ENCODE data around the gene TMEM135. TPM values are rescaled to one million over a fixed set of nuclear protein-coding genes. Genes with fewer than 3 reads are reported as not detected.

The TMEM135 gene
- total RNA-seq, 2 experiments from 2014 or later = 24.7 to 30.0 TPM

DNA sequence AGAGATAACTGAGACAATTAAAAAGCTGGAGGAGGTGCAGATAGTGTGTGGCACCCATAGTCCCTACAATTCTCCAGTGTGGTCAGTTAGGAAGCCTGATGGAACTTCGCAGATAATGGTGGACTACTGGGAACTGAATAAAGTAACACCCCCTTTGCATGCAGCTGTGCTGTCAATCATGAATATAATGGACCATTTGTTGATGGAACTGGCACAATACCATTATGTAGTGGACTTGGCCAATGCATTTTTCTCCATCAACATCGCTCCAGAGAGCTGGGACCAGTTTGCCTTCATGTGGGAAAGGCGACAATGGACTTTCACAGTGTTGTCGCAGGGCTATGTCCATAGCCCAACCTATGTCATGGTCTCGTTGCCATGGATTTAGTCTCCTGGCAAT is 324.2 kb downstream of the TMEM135 start:
- no peak for TF ChIP-seq CTCF (IDR thresholded peaks at IDR 0.05)
- CTCF ChIA-PET = interaction anchor here (1.2 to 1.4 kb wide), 2 partner anchors 9 to 10 kb away, joined by 3 read pairs; no protein-coding TSS in a partner anchor

DNA sequence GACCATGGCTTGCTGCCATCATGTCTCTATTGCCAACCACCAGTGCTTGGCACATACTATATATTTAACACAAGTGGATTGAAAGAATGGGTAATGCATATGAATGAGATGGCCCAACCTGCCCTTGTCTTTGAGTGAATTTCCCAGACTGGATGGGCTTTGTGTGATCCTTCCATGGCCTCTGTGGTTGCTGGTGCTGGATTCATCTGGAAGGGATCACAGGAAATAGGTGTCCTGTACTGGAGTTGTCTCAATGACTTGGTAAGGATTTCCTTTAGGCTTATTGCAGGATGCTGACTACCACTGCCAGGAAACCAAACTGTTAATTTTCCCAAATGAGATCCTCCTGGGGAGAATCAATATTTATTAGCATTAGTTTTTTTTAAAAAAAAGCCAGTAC is 328.6 kb downstream of the TMEM135 start:
- ATAC-seq (no peak), DNase-seq (no peak)
- Mint-ChIP-seq H3K36me3 (ENCODE audit: low read depth) (no peaks in the 10 kb centered on the region), H3K27ac (no peak overlapping the region), H3K4me1 (ENCODE audit: low read depth) (no peaks in the 10 kb centered on the region), H3K27me3 (peaks cover 2% of the 10 kb centered on the region), H3K9me3 (no peaks in the 10 kb centered on the region), H3K4me3 (no peak overlapping the region)
- ChIA-PET POLR2A (no interaction called here), CTCF (interaction anchor here (1.8 to 2.3 kb wide), 3 partner anchors 13 to 55 kb away, joined by 6 to 9 read pairs (median 6); no protein-coding TSS in a partner anchor)
- TF ChIP-seq CTCF (IDR thresholded peaks at IDR 0.05) = no peak
- intact Hi-C loops (cut with micrococcal nuclease) = no loop called here

More for the DNA sequence above, 324.2 kb downstream of the TMEM135 start:
- Mint-ChIP-seq H3K4me1 (ENCODE audit: low read depth) (no peaks in the 10 kb centered on the region), H3K27me3 (no peaks in the 10 kb centered on the region), H3K4me3 (no peak overlapping the region), H3K36me3 (ENCODE audit: low read depth) (no peaks in the 10 kb centered on the region), H3K9me3 (no peaks in the 10 kb centered on the region), H3K27ac (no peak overlapping the region)
- ATAC-seq (no peak), DNase-seq (no peak)
- intact Hi-C loops (cut with micrococcal nuclease) = no loop called here
- POLR2A ChIA-PET = no interaction called here

DNA sequence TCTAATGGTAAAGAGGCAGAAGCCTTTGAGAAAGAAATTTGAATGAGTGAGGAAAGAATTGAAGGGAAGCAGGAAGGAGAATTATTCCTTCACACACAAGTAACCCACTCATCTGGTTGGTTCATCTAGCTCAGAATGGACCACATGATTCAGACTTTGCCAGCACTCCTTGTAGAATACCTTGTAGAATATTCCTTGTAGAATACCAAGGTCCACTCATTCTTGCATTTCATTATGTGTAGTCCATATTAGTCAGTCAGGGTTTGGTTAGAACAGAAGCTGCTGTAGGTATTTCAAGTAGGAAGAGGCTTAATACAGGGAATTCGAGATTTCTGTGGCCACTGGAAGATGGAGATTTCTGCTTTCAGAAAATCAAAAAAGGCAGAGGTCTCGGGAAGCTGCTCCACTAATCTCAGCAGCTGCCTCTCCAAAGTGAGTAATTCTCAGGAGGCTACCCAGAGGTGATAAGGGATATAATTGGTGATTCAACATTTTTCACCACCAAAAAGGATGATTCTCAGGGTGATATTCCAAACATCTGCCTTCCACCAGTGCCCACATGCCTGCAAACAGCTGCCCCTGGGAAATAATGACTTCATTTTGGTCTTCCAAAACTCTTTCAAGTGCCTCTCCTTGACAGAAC is 329.1 kb downstream of the TMEM135 start:
- CTCF ChIA-PET = interaction anchor here (1.8 to 2.3 kb wide), 3 partner anchors 14 to 55 kb away, joined by 6 to 9 read pairs (median 6); no protein-coding TSS in a partner anchor
- Mint-ChIP-seq H3K27ac (no peak overlapping the region), H3K36me3 (ENCODE audit: low read depth) (no peaks in the 10 kb centered on the region), H3K4me3 (no peak overlapping the region), H3K9me3 (no peaks in the 10 kb centered on the region), H3K27me3 (peaks cover 2% of the 10 kb centered on the region), H3K4me1 (ENCODE audit: low read depth) (no peaks in the 10 kb centered on the region)
- no peak for TF ChIP-seq CTCF (IDR thresholded peaks at IDR 0.05)
- ATAC-seq (no peak), DNase-seq (no peak)
- POLR2A ChIA-PET = no interaction called here
- intact Hi-C loops (cut with micrococcal nuclease) = no loop called here

- ATAC-seq = no peak
- H3K27me3 Mint-ChIP-seq = peaks cover 2% of the 10 kb centered on the region
- H3K9me3 Mint-ChIP-seq = no peaks in the 10 kb centered on the region
- TF ChIP-seq CTCF (IDR thresholded peaks at IDR 0.05) = no peak
- intact Hi-C loops (cut with micrococcal nuclease) = no loop called here
- DNase-seq = no peak
- H3K27ac Mint-ChIP-seq = no peak overlapping the region
- no peaks in the 10 kb centered on the region for H3K36me3 Mint-ChIP-seq (ENCODE audit: low read depth)
- CTCF ChIA-PET = interaction anchor here (1.0 to 1.8 kb wide), 2 partner anchors 9 to 53 kb away, joined by 3 to 5 read pairs; no protein-coding TSS in a partner anchor
- H3K4me3 Mint-ChIP-seq = no peak overlapping the region
- POLR2A ChIA-PET = no interaction called here
- H3K4me1 Mint-ChIP-seq (ENCODE audit: low read depth) = no peaks in the 10 kb centered on the region
These were observed 330.4 kb downstream of the TMEM135 start for GRCh38 chr11:87368151-87368550.

DNA sequence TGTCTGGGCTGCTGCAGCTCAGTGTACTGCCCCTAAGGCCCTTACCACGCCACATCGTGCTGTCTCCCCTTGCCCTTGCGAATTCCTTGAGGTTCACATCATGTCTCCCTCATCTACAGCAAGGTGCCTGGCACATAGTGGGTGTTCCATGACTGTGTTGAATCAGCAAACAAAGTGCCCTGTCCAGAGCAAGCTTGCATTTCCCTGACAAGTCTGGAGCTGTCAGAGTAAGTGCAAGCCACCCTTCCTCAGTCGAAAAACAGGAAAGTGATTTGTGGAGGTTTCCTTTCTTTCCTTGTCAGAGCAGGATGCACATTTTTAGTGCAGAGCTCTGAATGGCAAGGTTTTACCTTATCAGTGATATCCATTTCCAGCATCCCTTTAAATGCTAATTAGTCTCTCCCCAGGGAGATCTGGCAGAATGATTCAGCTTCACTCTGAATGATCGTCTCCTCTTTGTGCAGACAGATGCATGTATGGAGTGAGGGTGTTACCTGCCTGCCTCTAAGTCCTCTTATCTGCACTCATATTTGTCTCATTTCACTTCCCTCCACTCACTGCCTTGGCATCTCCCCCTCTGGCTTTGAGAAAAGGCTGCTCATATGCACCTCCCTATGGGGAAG is 331.2 kb downstream of the TMEM135 start:
- ATAC-seq = no peak
- no peak overlapping the region for H3K4me3 Mint-ChIP-seq
- TF ChIP-seq CTCF (IDR thresholded peaks at IDR 0.05) = no peak
- H3K9me3 Mint-ChIP-seq = no peaks in the 10 kb centered on the region
- no peaks in the 10 kb centered on the region for H3K4me1 Mint-ChIP-seq (ENCODE audit: low read depth)
- intact Hi-C loops (cut with micrococcal nuclease) = no loop called here
- CTCF ChIA-PET = interaction anchor here (1.8 kb wide), 1 partner anchor 52 kb away, joined by 5 read pairs; no protein-coding TSS in a partner anchor
- no peak for DNase-seq
- POLR2A ChIA-PET = no interaction called here
- H3K27me3 Mint-ChIP-seq = peaks cover 4% of the 10 kb centered on the region
- H3K36me3 Mint-ChIP-seq (ENCODE audit: low read depth) = no peaks in the 10 kb centered on the region
- H3K27ac Mint-ChIP-seq = no peak overlapping the region

Measured in activated CD8-positive, alpha-beta T cell treated with anti-CD3 and anti-CD28 coated beads for 36 hours (primary cell).